ENCODE measurements around the gene VAV1. TPM values are rescaled to one million over a fixed set of nuclear protein-coding genes. Genes with fewer than 3 reads are reported as not detected.
A peak's percentile ranks its signal among the peaks of the same experiment; 100 is the strongest.

The VAV1 gene
- total RNA-seq, 6 experiments from 2014 or later = 1.1 to 7.9 (median 3.1) TPM

DNA sequence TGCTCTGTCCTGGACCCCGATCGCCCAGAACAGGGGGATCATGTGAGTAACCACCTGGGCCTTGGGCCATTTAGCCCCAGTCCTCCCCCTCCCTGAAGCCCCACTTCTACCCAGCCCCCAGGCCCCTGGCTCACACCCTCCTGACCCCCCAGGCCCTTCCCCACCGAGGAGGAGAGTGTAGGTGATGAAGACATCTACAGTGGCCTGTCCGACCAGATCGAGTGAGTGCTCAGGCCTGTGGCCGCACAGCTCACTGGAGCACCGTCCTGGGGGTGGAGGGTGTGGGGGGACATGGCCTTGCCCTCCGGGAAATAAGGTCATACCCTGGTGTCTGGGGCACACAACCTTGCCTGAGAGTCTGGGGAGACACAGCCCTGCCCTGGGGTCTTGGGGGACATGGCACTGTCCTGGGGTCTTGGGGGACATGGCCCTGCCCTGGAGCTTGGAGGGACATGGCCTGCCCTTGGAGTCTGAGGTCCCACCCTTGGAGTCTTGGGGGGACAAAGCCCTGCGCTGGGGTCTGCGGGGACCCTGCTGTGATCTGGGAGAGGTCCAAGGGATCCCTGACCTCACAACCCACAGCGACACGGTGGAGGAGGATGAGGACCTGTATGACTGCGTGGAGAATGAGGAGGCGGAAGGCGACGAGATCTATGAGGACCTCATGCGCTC is 49.3 kb downstream of the VAV1 start:
- H3K4me3 ChIP-seq = no peak overlapping the region
- TF ChIP-seq POLR2A (IDR thresholded peaks at IDR 0.05) (no peak), CTCF (IDR thresholded peaks at IDR 0.05) (no peak)
- H3K27ac ChIP-seq = no peak overlapping the region
- WGBS (ENCODE audit: insufficient coverage, low coverage, low lambda C conversion rate, missing lambda C conversion rate) = 55% methylated on average over 7 of the region's 17 CpGs
- intact Hi-C loops (cut with DNase I) = no loop called here
- no peaks in the 10 kb centered on the region for H3K4me1 ChIP-seq
- no peaks in the 10 kb centered on the region for H3K36me3 ChIP-seq
- ATAC-seq (peak in 1 of 4 donors; percentile 36), DNase-seq (no peak)
- H3K27me3 ChIP-seq = no peaks in the 10 kb centered on the region
- H3K9me3 ChIP-seq = peaks cover 0 to 3% (median 0%) of the 10 kb centered on the region in 4 donors

GRCh38 chr19:6822311-6822670 is 49.8 kb downstream of the VAV1 start:
- intact Hi-C loops (cut with DNase I) = no loop called here
- ATAC-seq (no peak), DNase-seq (no peak)
- no peak overlapping the region for H3K27ac ChIP-seq
- no peaks in the 10 kb centered on the region for H3K4me1 ChIP-seq
- peaks cover 0 to 3% (median 0%) of the 10 kb centered on the region in 4 donors for H3K9me3 ChIP-seq
- no peak overlapping the region for H3K4me3 ChIP-seq
- no peaks in the 10 kb centered on the region for H3K36me3 ChIP-seq
- no peaks in the 10 kb centered on the region for H3K27me3 ChIP-seq
- WGBS (ENCODE audit: insufficient coverage, low coverage, low lambda C conversion rate, missing lambda C conversion rate) = 80% methylated on average over 3 of the region's 25 CpGs
- TF ChIP-seq POLR2A (IDR thresholded peaks at IDR 0.05) (no peak), CTCF (IDR thresholded peaks at IDR 0.05) (no peak)

- H3K4me1 ChIP-seq = no peaks in the 10 kb centered on the region
- TF ChIP-seq POLR2A (IDR thresholded peaks at IDR 0.05) (no peak), CTCF (IDR thresholded peaks at IDR 0.05) (no peak)
- no peaks in the 10 kb centered on the region for H3K27me3 ChIP-seq
- H3K27ac ChIP-seq = no peak overlapping the region
- H3K36me3 ChIP-seq = no peaks in the 10 kb centered on the region
- no peak for ATAC-seq
- DNase-seq = no peak
- H3K4me3 ChIP-seq = no peak overlapping the region
- WGBS (ENCODE audit: insufficient coverage, low coverage, low lambda C conversion rate, missing lambda C conversion rate) = 76% methylated on average over 7 of the region's 12 CpGs
- intact Hi-C loops (cut with DNase I) = no loop called here
- H3K9me3 ChIP-seq = no peaks in the 10 kb centered on the region
Observed at GRCh38 chr19:6825076-6825774, 52.7 kb downstream of the VAV1 start.

DNA sequence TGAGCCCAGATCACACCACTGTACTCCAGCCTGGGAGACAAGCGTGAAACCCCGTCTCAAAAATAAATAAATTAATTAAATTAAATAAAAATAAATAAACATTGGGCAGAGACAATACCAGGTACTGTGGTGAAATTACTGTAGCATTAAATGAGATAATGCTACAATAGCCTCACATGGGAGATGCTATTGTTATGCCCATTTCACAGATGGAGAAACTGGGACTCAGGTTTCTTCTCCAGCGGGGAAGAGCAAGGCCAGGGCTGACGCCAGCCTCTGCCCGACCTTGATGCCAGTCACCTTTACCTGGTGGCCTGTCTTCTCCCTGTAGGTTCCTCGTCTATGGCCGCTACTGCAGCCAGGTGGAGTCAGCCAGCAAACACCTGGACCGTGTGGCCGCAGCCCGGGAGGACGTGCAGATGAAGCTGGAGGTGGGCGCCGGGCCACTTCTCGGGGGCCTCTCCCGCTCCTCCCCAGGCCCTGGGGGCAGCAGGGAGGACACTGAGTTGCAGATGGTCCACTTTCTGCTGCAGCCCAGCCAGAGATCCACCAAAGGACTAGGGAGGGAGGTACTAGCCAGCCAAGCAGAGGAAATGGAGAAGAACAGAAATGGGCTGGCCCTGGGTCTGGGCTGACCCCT is 53.9 kb downstream of the VAV1 start:
- ATAC-seq = no peak
- Histone ChIP-seq H3K27me3 (no peaks in the 10 kb centered on the region), H3K27ac (no peak overlapping the region), H3K36me3 (no peaks in the 10 kb centered on the region), H3K9me3 (no peaks in the 10 kb centered on the region), H3K4me1 (no peaks in the 10 kb centered on the region), H3K4me3 (no peak overlapping the region)
- no peak for DNase-seq
- TF ChIP-seq CTCF (IDR thresholded peaks at IDR 0.05) (no peak), POLR2A (IDR thresholded peaks at IDR 0.05) (no peak)
- WGBS (ENCODE audit: insufficient coverage, low coverage, low lambda C conversion rate, missing lambda C conversion rate) = 83% methylated on average over 3 of the region's 15 CpGs
- intact Hi-C loops (cut with DNase I) = no loop called here
